NCI-H2107 treated with DMSO at 0.1 percent for 48 hours (cell line): ENCODE data around the gene STMND1.
"Not testable (repeated sequence)": the region's sequence is repeated elsewhere in the genome, so short reads cannot be mapped to it uniquely, and the experiment has no call there.

ENCODE experiments used
- DNase-seq: peaks from one replicate; lab custom pipeline; 2025; ENCODE audit not compliant: unreplicated experiment; lab: John Stamatoyannopoulos, UW

STMND1 gene

DNA sequence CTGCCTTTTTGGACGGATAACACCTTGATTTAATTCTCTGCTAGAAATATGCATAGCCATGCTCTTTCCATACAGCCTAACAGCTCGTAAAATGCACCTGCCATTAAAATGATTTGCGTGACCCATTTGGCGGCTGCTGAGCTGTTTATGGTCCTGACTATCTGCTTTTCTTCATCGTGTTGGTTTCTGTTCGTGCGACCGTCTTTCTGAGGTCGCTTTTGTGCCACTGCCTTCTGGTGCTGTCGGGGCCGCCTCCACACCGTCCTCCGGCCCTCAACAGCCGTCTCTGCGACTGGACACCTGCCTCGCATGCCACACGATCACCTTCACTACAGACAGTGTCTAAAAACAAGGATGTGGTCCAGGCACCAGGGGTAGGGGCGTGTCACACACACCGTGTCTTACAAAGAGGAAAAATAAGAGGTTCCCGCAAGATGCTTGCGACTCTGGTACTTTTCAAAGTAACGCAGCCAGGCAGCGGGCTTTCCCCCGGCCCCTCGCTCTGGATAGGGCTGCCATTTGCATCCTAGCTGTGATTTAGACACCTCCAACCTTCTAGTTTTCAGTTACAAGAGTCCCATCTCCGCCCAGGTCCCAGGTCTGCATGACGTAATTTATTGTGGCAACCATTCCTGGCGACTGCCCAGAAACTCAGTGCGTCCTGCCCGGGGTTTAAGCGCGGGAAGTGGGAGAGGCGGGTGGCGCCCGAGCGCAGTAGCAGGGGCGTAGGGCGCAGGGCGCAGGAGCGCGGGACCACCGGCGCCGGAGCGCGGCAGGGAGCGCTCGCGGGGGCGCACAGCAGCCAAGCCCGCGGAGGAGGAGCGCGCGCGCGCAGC lies at the start of gene STMND1:
Gene STMND1, plus strand, starts transcription at position 629 of the 836 bp plus-strand sequence. CDS start 208 bp downstream, outside the sequence.
- DNase-seq, result no peak

DNA sequence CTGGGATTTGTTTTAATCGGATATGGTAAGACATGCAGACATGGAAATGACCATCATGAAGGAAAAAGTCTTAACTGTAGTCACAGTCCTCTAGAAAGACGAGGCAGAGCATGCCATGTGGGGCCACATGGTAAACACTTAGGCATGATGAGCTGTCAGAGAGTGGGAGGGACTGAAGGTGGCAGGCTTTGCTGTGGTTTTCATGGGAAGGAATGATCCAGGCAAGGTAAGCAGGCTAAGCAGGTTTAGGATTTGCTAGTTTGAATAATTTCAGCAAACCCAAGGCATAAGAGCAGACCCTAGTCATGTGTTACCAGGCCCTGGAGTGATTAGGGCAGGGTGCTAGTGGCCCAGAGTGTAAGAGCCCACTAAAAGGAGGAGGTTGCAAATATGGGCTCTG lies 47.2 kb upstream of the STMND1 start:
- DNase-seq, result no peak

DNA sequence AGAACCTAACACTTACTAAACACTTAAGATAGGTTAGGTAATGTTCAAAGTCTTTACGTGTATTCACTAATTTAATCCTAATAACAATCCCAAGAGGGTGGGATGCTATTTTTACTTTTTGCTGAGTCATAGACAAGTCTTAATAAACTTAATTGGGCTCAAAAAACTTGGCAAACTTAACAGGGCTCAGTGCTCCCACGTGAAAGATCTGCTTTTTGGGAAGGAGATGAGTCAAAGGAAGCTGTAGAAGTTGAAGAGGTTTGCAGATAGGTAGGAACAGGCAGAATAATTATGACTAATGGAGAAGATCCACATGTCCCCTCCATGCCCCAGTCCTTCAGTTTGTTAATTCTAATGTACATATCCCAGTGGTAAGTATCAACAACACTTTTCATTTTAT lies 44.5 kb upstream of the STMND1 start:
- no peak for DNase-seq

DNA sequence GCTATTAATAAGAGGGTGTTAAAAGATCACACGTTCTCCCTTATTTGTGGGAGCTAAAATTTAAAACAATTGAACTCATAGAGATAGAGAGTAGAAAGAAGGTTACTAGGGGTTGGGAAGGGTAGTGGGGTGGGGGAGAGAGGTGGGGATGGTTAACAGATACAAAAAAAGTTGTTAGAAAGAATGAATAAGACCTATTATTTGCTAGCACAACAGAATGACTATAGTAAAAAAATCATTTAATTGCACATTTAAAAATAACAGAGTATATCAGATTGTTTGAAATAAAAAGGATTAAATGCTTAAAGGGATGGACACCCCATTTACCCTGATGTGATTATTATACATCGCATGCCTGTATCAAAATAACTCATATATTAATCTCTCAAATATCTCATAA lies 43.3 kb upstream of the STMND1 start:
- no peak for DNase-seq

DNA sequence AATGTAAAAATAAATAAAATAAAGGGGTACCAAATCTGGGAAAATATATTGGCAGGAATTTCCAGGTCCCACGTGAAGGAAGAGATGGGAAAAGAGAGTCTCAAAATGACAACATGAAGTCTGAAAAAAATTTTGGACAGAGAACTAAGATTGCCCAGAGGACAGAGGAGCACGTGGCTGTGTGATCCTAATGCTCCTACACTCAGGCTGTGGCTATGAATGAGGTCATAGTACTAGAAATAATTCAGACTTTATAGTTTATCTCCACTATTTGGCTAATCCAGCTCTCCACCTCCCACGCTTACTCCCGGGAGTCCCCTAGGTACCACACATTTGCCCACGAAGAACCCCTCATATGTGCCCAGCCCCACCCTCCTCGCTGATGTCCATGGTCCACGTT lies 42.8 kb upstream of the STMND1 start:
- no peak for DNase-seq

DNA sequence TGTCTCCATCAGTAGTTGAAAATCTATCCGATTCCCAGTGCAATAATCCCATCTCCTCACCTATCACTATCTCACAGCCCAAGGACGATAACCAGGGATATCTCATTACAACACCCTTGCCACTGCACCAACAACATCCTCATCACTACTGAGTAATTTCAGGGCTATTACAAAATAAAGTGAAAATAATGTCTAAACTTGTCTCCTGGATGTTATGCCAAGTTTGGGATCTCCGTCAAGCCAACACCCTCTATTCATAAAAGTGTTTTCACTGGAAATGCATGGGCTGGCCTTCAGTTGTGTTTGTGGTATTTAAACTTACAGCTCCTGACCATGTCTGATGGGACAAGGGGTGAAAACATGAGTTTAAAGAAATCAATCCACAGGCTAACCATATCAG lies 42.0 kb upstream of the STMND1 start:
- no peak for DNase-seq

DNA sequence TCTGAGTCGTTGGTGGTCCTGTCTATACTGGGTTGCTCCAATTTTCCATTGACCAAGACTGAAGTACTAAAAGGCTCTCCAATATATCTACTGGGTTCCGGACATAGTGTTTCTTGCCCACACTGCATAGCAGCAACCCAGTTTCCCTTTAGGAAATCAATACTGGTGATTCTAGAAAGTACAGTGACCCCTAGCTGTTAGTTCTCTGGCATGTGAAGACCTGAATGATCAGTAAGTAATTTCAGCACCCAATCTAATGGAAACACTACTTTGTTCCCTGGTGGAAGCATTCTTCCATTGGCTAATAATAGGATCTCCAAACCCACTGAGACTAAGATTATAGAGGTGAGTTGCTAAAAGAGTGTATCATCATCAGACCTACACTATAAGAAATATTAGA lies 40.8 kb upstream of the STMND1 start:
- no peak for DNase-seq

DNA sequence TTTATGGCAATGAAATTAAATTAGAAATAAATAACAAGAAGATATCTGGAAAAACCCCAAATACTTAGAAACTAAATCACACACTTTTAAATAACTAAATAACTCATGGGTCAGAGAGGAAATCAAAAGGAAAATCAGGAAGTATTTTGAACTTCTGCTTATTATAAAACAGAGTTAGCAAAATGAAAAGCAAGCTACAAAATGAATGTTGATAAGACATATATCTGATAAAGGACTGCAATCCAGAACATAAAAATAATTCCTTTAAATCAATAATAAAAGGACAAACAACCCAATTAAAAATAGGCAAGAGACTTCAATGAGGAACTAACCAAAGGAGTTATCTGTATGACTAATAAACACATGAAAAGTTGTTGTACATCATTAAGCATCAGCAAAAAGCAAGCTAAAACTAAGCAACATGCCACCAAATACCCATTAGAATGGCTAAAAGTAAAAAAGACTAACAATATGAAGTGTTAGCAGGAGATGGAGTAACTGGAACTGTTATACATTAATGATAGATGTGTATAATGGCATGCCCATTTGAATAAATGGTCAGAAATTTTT lies 38.9 kb upstream of the STMND1 start:
- DNase-seq, result no peak

DNA sequence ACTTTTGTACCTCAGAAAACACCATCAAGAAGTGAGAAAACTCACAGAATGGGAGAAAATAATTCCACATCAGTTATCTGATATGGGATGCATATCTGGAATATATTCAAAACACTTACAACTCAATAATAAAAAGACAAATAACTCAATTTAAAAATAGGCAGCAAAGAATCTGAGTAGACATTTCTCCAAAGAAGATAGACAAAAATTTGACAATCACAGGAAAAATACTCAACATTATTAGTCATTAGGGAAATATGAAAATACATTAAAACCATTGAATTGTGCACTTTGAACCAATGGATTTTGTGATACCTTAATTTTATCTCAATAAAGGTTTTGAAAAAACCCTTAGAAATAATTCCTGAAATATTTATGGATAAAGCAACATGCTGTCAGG lies 36.9 kb upstream of the STMND1 start:
- DNase-seq, result no peak

DNA sequence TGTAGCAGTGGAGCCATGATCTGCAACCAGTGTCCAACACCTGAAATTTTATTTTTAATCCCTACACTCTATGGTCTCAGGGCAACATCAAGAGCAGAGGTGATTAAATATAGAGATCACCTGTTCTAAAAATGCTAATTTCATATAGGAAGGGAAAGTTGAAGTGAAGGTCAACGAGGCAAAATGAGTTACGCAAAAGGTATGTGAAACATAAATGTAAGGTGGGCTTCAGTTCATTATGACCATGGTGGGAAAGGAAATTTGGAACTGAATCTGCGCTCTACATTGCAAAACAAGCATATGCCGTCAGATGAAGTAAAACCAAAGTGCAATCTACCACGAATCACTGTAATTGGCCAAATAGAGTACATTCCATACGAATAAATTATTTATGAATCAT lies 35.2 kb upstream of the STMND1 start:
- no peak for DNase-seq

DNA sequence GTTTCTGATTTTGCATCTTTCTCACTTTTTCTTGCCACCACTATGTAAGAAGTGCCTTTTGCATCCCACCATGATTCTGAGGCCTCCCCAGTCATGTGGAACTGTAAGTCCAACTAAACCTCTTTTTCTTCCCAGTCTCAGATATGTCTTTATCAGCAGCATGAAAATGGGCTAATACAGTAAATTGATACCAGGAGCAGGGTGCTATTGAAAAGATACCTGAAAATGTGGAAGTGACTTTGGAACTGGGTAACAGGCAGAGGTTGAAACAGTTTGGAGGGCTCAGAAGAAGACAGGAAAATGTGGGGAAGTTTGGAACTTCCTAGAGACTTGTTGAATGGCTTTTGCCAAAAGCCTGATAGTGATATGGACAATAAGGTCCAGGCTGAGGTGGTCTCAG lies 32.9 kb upstream of the STMND1 start:
- DNase-seq, result not testable (repeated sequence)

DNA sequence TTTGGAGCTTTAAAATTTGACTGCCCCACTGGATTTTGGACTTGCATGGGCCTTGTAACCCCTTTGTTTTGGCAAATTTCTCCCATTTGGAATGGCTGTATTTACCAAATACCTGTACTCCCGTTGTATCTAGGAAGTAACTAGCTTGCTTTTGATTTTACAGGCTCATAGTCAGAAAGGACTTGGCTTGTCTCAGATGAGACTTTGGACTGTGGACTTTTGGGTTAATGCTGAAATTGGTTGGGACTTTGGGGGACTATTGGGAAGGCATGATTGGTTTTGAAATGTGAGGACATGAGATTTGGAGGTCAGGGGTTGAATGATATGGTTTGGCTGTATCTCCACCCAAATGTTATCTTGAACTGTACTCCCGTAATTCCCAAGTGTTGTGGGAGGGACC lies 31.4 kb upstream of the STMND1 start:
- not testable (repeated sequence) for DNase-seq

DNA sequence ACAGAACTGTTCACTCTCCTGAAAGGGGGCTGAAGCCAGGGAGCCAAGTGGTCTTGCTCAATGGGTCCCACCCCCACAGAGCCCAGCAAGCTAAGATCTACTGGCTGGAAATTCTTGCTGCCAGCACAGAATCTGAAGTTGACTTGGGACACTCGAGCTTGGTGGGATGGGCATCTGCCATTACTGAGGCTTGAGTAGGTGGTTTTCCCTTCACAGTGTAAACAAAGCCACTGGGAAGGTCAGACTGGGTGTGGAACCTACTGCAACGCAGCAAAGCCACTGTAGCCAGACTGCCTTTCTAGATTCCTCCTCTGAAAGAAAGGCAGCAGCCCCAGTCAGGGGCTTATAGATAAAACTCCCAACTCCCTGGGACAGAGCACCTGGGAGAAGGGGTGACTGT lies 28.3 kb upstream of the STMND1 start:
- DNase-seq, result not testable (repeated sequence)

DNA sequence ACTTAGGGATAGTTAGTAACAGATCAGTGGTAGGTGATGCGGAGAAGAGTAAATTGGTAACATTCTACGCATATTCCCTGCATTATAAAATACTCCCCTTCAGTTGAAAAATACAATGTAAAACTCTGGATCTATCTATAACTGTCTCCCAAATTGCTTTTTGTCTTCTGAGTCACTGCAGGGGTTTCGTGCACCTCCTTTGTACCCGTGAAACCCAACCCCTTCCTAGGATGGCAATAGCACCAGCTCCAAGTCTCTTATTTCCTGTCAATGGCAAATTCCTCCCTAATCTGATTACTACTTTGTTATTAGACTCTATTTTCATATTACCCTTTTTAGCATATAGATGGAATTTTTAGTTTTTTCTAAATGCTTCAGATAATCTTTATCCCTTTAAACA lies 20.6 kb upstream of the STMND1 start:
- DNase-seq, result no peak

DNA sequence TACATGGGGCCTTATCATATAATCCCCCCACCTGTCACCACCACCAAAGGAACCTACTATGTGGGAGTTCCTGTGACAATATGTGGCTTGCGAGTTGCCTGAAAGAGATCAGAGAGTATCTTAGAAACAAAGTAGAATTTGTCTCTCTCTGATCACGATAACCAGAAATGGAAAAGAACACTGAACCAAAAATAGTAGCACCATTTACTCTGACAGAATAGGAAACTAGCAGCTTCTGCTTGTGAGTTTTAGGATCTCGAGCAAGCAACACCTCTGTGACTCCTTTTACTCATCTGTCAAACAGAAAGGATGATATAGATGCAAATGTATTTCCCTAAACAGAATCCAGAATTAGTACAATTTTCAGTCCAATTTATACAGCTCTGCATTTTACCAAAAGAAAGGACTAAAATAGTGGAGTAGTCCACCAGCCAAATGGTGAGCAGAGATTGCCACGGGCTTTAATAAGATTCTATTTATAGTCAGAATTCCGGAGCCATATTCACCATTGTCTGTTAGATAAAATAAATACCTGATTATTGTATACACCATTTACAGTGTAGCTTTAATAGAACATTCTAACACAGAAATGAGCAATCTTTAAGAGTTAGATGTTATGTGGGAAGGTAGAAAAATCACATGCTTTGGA lies 19.9 kb upstream of the STMND1 start:
- DNase-seq, result no peak

DNA sequence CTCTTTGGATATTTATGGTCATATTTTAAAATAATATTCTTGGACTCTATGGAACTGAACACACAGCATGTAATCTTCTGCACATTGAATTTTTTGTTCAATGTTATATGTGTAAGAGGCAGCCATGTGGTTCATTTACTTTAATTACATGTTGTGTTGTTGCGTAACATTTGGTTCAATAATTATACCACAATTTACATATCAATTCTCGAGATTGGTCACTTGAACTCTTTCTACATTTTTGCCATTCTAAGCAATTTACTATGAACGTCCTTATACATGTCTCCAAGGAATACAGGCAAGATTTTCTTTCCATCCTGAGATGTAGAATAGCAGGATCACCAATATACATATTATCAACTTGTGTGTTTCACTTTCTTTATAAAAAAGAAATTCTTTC lies 18.5 kb upstream of the STMND1 start:
- no peak for DNase-seq

DNA sequence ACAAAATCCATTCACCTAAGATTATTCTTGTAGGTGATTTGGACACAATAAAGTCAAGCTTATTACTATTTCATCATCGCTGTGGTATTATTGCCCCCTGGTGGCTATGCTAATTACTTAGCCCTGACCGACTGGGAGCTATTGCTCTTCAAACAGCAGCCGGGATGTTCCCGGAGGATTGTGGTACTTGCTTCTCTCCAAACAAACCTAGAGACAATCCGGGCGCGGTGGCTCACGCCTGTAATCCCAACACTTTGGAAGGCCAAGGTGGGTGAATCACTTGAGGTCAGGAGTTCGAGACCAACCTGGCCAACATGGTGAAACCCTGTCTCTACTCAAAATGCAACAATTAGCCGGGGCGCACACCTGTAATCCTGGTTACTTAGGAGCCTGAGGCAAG lies 15.4 kb upstream of the STMND1 start:
- DNase-seq, result no peak

DNA sequence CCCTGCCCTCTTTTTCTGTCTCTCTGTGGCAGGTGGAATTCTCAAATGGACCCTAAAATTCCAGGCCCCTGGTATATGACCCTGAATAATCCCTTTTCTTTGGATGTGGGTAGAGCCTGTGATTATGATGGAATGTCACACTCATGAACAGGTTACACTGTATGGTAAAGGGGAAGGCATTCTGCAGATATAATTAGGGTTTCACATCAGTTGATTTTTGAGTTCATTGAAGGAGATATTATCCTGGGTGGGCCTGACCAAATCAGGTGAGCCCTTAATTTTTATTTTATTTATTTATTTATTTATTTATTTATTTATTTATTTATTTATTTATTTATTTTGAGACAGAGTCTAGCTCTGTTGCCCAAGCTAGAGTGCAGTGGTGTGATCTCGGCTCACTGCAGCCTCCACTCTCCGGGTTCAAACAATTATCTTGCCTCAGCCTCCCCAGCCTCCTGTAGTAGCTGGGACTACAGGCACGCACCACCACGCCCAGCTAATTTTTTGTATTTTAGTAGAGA lies 13.7 kb upstream of the STMND1 start:
- no peak for DNase-seq

DNA sequence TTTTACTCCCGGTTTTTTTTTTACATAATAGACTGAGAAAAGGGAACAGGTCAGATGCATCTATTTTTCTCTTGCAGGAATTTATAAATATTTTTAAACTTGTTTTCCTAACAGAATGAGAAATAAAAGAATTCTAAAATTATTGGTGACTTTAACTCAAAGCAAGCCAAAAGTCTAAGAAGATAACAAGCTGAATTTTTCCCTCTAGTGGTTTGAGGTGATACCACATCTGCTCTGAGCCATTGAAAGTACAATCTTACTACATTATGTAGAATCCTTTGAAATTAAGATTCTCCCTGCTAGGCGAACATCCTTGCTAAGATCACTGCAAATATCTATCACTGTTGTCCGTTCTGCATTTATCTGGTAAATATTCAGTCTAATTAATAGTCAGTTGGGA lies 10.7 kb upstream of the STMND1 start:
- DNase-seq, result no peak

DNA sequence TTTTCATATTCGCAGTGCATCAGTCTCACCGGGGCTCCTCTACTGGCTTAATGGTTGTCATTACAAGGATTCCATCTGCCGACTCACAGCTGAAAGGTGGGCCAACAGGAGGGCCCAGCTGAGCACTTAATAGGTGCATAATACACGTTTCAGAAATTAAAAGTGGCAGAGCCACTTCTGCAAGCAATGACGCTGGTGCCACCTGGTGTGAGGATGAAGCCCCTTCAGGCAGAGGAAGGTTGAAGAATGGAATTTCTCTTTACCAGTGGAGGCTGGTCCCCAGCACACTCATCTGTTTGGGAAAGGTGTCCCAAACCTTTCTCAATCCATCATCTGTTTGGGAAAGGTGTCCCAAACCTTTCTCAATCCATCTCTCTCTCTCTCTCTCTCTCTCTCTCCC lies 8.2 kb upstream of the STMND1 start:
- no peak for DNase-seq

DNA sequence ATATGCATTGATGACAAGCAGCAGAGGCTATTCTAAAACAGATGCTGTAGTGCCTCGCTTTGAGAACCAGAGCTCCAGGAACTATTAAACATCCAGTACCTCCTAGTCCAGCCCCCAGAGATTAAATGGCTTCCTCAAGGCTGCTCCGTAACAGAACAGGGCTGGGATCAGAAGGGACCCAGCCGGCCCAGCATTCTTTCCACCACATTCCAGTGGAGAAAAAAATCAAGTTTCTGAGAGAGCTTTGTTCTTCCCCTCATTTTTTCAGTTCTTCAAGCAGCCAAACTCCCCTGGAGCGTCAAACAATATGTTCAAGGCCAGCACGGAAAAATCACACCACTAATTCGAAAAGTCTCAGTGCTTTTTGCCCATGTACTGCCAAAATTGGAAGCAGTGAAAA lies 5.8 kb upstream of the STMND1 start:
- DNase-seq, result no peak

DNA sequence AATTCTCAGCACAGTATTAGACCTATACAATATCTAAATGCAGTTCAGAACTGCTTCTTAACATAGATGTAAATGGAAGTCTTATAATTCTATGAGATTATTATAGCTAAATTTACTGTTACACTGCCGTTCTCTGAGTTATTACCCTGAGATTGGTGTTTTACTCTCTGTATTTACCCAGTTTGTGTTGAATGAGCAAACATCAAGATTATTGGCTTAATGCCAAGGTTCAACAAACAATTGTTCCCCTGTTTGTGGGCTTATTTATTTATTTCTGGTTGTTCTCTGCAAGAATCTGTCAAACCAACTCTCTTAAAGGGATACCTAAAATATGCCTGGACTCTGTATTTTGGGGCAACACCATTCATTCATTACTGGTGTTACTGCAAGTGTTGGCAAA lies 5.2 kb upstream of the STMND1 start:
- DNase-seq, result no peak
